ENCODE data around the gene PEAK1.
"Not testable (repeated sequence)": the region's sequence is repeated elsewhere in the genome, so short reads cannot be mapped to it uniquely, and the experiment has no call there.

Gene PEAK1

DNA sequence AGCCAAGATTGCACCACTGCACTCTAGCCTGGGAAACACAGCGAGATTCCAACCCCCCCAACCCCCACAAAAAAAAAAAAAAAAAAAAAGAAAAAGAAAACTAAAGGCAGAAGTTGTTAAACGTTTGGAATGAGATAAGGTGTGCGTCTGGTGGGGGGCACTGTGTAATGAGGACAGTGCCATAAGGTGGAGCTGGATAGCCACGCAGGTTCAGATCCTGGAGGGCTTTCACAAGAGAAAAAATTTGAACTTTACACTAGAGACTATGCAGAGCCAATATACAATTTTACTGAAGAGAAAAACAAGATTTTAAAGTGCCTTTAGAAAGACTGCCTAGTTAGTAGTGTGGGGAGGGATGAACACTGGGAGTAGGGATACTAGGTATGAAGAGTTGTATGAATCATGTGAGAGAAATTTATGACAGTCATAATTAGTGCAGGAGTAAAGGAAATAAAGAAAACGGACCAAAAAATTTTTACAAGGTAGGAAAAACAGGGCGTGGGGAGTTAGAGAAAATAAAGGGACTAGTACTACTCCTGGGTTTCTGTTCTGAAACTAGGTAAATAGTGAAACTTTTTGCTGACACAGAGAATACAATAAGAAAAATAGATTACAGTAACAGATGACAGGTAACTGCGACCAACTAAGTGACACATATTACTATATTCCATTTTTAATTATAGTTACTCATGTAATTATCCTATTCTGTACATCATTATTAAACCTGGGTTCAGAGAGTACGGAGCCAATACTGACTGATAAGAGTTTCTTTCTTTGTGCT lies 108.1 kb downstream of the PEAK1 start:
- DNase-seq (ENCODE audit: low read depth in 2 of 2) = no peak

DNA sequence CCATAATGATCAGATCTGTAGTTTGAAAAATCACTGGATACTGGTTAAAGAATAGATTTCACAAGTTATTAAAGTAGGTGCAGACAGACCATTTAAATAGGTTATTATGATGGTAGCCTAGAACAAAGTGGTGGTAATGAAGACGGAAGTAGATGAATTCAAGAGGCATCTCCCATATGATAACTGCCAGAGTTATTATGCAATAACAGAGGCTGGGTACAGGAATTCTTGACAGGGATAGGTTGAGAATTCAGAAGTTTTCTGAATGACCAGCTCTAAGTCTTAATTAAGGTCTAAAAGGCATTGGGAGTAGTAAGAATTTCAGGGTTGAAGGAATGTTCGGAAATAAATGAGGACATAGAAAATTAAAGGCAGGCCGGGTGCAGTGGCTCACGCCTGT lies 108.9 kb downstream of the PEAK1 start:
- DNase-seq (ENCODE audit: low read depth in 2 of 2) = no peak

DNA sequence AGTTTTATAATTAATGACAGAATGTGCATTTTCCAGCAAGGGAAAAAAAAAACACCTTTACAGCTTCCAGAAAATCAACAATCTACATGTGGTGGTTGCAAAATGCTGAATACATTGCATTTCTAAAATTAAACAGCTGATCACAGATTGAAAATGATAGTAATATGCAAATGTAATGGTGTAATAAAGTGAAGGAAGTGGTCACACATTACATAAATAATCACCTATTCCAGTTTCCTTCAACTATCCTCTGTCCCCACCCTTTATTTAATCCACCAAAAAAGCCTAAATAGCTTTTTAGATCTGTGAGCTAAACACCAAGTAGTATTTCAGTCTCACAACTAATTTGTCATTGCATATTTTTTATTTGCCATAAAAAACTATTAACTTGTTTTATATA lies 110.5 kb downstream of the PEAK1 start:
- no peak for DNase-seq (ENCODE audit: low read depth in 2 of 2)

DNA sequence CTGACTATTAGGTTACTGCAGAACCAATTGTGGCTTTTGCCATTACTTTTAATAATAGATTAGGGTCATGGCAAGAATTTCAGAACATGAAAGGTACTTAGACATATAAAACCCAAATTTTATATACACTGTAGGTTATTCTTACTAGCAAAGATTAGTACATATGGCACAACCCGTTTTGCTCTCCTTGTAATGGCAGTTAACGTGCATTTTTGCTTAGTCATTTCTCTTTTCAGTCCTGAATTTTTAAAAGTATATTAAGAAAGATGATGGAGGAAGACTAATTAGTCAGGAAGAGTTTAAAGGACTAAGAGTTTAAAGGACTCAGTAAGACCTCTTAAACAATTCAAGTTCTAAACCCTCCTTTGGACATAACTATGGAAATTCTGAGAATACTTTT lies 114.0 kb downstream of the PEAK1 start:
- DNase-seq (ENCODE audit: low read depth in 2 of 2) = no peak

DNA sequence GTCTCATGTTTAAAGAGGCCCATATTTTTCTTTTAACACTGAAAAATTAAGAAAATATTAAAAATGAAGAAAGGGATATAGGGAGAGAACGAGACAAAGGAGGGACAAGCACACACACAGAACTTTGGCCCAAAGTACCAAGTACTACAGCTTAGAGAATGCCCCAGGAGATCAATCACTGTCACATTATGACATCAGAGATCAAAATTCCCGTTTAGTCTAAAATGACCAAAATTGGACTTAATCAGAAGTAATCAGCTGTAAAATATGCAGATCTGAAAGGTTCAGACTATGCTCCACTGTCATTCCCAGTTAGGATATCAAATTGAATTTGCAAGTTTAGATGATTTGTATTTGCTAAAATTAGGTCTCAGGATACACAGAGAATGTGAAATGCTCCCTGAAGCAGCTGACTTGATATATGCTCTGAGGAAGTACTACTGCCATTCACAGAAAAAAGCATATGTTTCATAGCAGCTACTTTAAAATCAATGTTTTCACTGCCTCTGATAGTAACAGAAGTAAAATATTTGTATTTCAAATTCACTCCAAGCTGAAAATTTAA lies 123.0 kb downstream of the PEAK1 start:
- no peak for DNase-seq (ENCODE audit: low read depth in 2 of 2)

DNA sequence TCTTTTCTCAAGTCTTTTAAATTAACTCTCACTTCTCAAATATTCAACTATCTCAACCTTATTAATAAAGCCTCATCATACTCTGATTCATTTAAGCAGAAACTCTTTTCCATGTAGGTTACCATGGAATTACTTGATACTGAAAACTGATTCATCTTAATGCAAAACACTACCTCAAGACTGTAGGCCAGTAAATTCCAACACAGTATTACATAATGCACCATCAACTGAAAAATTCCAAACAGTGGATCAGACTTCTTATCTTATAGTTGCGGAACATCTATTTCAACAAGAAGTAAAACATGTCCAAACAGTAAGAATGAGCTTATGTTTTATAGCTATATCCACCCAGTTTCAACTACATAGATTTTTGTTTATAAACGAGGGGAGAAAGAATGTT lies 124.5 kb downstream of the PEAK1 start:
- no peak for DNase-seq (ENCODE audit: low read depth in 2 of 2)

DNA sequence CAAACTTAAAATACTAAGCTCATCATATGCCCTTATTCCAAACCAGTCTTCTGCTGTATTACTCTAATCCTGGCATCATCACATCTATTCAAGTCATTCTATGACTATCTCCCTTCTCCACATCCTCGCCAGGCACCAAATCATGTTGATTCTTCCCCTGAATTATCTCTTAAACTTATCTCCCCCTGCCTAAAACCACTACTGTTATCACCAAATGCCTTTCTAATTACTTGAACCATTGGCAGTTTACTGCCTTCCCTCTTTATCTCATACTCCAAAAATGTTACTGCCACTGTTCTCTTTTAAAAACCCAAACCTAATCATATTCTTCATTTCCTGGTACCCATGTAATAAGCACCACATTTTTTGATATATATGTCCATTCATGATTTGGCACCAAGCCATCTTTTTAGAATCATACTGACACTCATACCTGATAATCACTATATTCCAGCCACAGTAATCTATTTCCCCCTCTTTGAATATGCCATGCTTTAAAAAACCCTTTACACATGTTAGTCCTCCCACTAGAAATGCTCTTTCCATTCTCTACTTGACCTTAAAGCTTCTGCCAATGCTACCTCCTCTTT lies 126.8 kb downstream of the PEAK1 start:
- no peak for DNase-seq (ENCODE audit: low read depth in 2 of 2)

DNA sequence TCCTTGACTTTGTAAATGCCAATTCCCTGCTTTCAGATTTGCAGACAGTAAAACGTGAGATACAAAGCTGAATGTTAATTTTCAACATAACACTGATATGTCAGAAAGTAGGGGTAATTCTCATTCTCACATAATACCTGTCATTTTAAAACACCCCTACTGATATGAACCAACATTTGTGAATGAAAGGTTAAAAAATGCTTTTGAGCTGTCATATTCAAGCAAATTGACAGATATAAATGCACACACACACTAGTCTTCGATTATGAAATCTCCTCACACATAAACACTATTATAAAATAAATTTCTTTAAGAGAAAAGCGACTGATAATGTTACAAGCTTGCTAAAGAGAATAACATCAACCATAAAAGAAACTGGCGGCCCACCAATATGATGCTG lies 128.8 kb downstream of the PEAK1 start:
- DNase-seq (ENCODE audit: low read depth in 2 of 2) = no peak

DNA sequence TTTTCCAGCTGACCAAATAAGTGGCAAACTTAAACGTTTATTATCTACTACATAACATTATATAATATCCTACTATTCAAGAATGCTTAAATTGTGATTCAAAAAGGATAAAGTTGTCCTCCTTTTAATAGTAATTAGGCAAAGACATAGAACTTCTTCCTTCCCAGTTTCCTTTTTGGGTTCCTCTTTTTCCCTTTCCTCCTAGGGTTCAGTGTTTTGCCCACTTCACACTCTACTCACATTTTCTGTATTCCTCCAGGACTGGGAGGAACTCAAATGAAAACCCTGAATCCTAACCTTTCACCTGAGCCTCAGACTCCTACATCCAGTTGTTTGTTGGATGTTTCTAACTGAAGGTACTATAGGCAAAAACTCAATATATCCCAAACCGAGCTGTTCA lies 132.5 kb downstream of the PEAK1 start:
- DNase-seq (ENCODE audit: low read depth in 2 of 2) = no peak

DNA sequence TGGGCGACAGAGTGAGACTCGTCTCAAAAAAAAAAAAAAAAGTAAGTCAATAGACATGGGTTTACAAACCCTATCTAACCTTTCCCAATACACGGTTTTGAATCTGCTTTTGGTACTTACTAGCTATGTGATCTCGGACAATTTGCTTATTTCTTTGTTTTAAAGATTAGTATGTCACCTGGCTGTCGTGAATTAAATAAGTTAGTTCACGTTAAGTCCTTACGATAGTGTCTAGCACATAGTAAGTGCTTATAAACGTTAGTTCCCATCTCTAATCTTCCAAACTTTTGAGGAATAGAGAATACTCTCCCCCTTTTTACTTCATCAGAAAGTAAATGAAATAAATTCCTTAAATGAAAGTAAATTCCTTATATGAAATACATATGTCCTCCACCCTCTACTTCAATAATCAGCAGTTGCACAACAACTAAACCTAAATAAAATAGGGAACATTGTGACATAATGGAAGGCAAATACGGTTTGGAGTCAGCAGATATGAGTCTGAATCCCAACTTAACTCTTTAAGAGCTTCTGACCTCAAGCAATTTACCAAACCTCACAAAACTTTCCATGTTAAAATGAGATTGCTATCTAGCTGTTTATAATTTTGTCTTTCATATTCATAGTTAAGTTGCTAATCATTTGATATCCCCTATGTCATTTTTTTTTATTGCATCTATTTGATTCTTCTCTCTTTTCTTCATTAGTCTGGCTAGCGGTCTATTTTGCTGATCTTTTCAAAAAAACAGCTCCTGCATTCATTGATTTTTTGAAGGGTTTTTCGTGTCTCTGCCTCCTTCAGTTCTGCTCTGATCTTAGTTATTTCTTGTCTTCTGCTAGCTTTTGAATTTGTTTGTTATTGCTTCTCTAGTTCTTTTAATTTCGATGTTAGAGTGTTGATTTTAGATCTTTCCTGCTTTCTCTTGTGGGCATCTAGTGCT lies 134.6 kb downstream of the PEAK1 start:
- DNase-seq (ENCODE audit: low read depth in 2 of 2) = no peak

DNA sequence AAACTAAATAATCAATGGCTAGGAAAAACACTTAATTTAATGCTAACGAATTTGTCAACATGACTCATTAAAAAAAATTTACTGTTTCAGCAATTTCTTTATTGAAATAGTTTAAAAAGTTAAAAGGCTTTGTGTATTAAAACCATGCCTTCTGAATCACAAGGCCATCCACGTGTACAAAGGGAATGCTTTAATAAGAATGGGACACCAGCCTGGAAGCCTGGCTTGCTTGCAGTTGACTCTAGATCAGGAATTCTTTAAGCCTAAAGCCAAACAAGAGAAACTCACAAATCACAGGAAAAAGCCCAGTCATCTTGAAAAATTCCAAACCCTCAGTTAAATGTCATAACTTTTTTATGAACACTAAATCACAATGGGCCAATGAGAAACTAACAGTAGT lies 137.6 kb downstream of the PEAK1 start:
- DNase-seq (ENCODE audit: low read depth in 2 of 2) = no peak

DNA sequence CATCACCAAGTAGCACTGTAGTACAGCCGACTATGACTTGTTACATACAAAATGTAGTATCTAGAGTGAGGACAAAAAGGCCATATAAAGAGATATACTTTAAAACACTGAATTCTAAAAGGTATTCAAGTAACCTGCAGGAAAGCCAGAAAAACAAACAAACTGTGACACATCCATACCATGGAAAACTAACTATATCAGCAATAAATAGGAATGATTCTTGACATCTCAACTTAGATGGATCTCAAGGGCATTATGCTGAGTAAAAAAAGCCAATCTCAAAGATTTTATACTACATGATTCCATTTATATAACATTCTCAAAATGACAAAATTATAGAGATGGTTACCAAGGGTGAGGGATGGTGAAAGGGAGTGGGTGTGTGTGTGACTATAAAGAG lies 143.0 kb downstream of the PEAK1 start:
- DNase-seq (ENCODE audit: low read depth in 2 of 2) = no peak

DNA sequence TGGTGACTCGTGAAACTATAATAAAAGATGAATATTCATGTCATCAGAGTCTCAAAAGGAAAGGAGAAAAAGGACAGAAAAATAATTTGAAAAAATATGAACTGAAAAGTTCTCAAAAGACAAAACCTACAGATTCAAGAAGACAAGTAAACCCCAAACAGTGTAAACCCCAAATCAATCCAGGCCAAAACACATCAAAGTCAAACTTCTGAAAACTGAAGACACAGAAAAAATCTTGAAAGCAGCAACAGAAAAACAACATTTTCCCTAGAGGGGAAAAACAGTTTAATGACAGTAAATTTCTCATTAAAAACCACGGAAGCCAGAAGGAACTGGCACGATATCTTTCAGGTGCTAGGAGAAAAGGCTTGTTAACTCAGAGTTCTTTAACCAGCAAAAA lies 143.8 kb downstream of the PEAK1 start:
- no peak for DNase-seq (ENCODE audit: low read depth in 2 of 2)

DNA sequence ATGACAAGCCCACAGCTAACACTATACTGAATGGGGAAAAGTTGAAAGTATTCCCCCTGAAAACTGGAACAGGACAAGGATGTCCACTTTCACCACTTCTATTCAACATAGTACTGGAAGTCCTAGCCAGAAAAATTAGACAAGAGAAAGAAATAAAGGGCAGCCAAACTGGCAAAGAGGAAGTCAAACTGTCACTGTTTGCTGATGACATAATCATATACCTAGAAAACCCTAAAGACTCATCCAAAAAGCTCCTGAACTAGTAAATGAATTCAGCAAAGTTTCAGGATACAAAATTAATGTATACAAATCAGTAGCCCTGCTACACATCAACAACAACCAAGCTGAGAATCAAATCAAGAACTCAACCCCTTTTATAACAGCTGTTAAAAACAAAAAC lies 146.8 kb downstream of the PEAK1 start:
- DNase-seq (ENCODE audit: low read depth in 2 of 2) = not testable (repeated sequence)

DNA sequence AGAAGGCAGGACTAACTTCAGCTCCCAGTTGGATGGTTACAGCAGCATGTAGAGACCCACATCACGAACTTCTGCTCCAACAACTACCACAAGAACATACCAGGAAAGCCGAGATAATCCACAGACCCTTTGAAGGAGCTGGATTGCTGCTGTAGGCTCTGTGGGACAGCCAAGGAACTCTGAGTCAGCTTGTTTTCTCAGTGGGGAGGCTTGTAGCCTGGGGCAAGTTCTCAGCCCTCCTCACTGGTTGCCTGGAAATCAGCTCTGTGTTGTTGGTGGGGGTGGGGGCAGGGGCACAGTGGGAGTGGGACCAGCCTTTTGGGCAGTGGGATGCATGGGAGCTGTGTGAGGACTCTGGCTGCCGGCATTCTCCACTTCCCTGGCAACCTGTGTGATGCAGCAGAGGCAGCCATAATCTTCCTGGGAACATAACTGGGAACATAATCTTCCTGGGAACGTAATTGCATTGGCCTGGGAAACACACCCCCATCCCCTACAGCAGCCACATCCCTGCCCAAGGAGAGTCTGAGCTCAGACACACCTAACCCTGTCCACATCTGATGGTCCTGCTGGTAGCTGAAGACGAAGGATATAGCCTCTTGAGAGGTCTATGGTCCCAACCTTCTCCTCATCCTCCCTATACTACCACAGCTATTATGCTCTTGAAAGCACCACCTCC lies 153.1 kb downstream of the PEAK1 start:
- no peak for DNase-seq (ENCODE audit: low read depth in 2 of 2)

DNA sequence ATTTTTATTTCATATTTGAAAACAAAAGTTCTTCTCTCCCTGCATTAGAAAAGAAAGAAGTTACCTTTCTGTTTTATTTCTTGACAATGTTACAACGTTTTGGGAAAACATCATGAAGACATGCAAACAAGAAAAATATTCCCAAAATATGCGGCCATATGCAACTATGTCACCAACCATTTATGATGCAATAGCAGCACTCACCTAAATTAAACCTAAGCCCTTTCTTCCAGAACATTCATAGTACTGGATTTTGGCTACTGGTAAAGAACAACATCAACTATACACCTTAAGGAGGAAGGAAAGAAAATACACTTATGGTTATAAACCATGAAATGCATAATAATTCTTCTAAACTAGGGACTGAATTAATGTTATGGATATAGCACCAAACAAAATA lies 164.5 kb downstream of the PEAK1 start:
- DNase-seq (ENCODE audit: low read depth in 2 of 2) = no peak

DNA sequence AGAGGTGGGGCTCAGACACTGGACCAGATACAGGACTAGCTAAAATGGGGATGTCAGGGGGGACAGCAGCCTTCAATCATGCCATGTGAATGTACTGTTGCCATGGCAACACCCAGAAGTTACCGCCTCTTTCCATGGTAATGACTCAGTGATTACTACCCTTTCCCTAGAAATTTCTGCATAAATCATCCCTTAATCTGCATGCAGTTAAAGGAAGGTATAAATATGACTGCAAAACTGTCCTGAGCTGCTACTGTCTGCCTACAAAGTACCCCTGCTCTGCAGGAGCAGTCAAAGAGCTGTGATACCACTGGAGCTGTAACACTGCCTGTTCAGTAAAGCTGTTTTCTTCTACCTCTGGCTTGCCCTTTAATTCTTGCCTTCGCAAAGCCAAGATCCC lies 168.2 kb downstream of the PEAK1 start:
- no peak for DNase-seq (ENCODE audit: low read depth in 2 of 2)

DNA sequence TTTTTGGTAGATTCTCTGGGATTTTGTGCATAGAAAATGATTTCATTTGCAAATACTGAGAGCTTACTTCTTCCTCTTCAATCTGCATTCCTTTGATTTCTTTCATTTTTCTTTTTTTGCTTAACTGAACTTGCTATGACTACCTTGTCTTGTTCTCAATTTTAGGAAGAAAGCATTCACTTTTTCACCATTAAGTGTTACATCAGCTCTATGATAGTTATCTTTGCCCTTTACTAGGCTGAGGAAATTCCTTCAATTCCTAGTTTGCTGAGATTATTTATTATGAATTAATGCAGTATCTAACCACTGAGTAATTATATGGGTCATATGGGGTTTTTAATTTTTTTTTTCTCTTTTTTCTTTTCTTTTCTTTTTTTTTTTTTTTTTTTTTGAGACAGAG lies 172.8 kb downstream of the PEAK1 start:
- DNase-seq (ENCODE audit: low read depth in 2 of 2) = no peak

DNA sequence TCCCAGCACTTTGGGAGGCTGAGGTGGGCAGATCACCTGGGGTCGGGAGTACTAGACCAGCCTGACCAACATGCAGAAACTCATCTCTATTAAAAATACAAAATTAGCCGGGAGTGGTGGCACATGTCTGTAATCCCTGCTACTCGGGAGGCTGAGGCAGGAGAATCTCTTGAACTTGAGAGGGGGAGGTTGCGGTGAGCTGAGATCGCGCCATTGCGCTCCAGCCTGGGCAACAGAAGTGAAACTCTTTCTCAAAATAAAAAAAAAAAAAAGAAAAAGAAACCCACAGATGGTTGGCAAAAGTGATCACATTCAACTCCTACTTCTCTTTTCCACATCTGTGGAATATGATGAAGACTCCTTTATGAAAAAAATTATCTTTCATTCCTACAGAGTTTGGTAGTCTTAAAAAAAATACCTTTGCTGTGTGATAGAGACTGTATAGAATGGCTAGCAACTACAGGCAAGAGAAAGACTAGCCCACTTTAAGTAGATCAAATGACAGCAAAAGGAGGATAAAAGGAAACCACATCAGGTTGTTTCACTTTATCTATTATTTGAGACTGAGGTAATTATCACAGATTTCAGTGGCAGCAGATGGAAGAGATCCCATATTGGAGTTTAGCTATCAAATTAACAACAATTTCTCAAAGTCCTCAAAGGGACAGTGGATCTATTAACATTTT lies 176.0 kb downstream of the PEAK1 start:
- DNase-seq (ENCODE audit: low read depth in 2 of 2) = no peak

DNA sequence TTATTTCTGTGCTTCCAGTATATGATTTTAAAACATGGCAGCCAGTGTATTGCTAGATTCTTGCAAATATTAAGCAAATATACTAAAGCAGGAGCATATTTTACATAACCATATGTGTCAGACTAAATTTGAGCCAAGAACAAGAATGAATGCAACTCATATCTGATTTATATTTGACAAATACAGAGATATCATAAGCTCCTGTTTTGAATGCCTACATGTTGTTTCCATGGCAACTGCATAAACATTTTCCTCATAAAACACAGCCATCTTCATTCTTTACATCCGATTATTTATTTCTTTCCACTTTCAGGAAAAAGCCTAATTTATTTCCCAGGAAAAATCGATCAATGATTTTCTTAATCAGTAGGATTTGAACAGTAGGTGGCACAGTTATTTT lies 176.8 kb downstream of the PEAK1 start:
- DNase-seq (ENCODE audit: low read depth in 2 of 2) = no peak
